Endothelial cell of umbilical vein (primary cell): ENCODE data around the gene FOXL3. TPM values are rescaled to one million over a fixed set of nuclear protein-coding genes. Genes with fewer than 3 reads are reported as not detected.

Experiments used
- BruUV-seq: library from RNA; stranded (reverse); fragments of 400-500 nt; replicated peaks from 2 replicates; lab custom pipeline; 2021; lab: Mats Ljungman, UMichigan
- CTCF ChIA-PET: fragments of 300-600, 350-600 bp; sonication (Branson Sonifier 250); formaldehyde crosslinking; loops from one replicate; lab custom pipeline; 2021; ENCODE audit warnings: antibody characterized with exemption, inconsistent platforms; lab: Charles Lee
- POLR2A ChIA-PET: fragments of 300-600, 350-600 bp; sonication (Branson Sonifier 250); formaldehyde crosslinking; loops from one replicate; lab custom pipeline; 2021; ENCODE audit warnings: antibody characterized with exemption, inconsistent platforms; lab: Charles Lee
- DNase-seq: peaks from one replicate; pipeline ENCODE4 v3.0.0-alpha.2; 2011; ENCODE audit warnings: low read depth, low spot score
- FAIRE-seq: peaks from 2 replicates; lab custom pipeline; 2011; peaks lifted over from hg19 to GRCh38; lab: Jason Lieb, UNC
- H2AFZ ChIP-seq: 2 replicates; pipeline ENCODE4 v1.6.0; 2012; ENCODE audit warnings: low read depth, low read length, control low read depth, inconsistent platforms
- H3K27ac ChIP-seq: 2 replicates; pipeline ENCODE4 v1.5.1; 2011; ENCODE audit warnings: low read depth, mild to moderate bottlenecking, control low read depth, low read length, moderate library complexity; ENCODE audit not compliant: insufficient read depth
- H3K27me3 ChIP-seq, 2 experiments: 2 replicates each; pipeline versions ENCODE4 v1.6.0 to v1.6.1; 2011; ENCODE audit warnings: low read length in 2 of 2, mixed read lengths in 1 of 2; ENCODE audit not compliant: control insufficient read depth in 2 of 2, insufficient read depth in 2 of 2
- H3K36me3 ChIP-seq, 2 experiments: 2 replicates in 1 of 2; 3 replicates in 1 of 2; pipeline ENCODE4 v1.5.1; 2011; ENCODE audit warnings: low read length in 2 of 2, mild to moderate bottlenecking in 1 of 2, moderate library complexity in 1 of 2; ENCODE audit not compliant: control insufficient read depth in 2 of 2, insufficient read depth in 2 of 2; ENCODE audit errors: extremely low read depth in 1 of 2
- H3K4me1 ChIP-seq: 3 replicates; pipeline ENCODE4 v1.5.1; 2011; ENCODE audit warnings: mild to moderate bottlenecking, low read length; ENCODE audit not compliant: control insufficient read depth, insufficient read depth; ENCODE audit errors: extremely low read depth
- H3K4me2 ChIP-seq: 2 replicates; pipeline ENCODE4 v1.6.1; 2011; ENCODE audit warnings: low read length, control low read depth, mixed read lengths; ENCODE audit not compliant: insufficient read depth
- H3K4me3 ChIP-seq, 3 experiments: fragments of 200-600 bp in 1 of 3; sonication (generic), shearing (Covaris generic) in 1 of 3; replicated peaks in 1 of 3; 2 replicates each; pipeline ENCODE4 v1.5.1; 2011 to 2016; ENCODE audit warnings: control low read depth in 3 of 3, low read length in 3 of 3, mild to moderate bottlenecking in 2 of 3, inconsistent platforms in 1 of 3, low read depth in 1 of 3, moderate library complexity in 1 of 3; ENCODE audit not compliant: insufficient read depth in 1 of 3
- H3K79me2 ChIP-seq: 2 replicates; pipeline ENCODE4 v1.6.0; 2012; ENCODE audit warnings: low read length, inconsistent platforms; ENCODE audit not compliant: control insufficient read depth, insufficient read depth
- H3K9ac ChIP-seq: replicated peaks from 2 replicates; pipeline ENCODE3; 2011; ENCODE audit warnings: low read length, control low read depth; ENCODE audit not compliant: insufficient read depth; ENCODE audit errors: extremely low read depth
- H3K9me1 ChIP-seq: replicated peaks from 3 replicates; pipeline ENCODE4 v1.6.0; 2011; ENCODE audit warnings: mild to moderate bottlenecking, low read length; ENCODE audit not compliant: control insufficient read depth, insufficient read depth; ENCODE audit errors: extremely low read depth
- H3K9me3 ChIP-seq: replicated peaks from 2 replicates; pipeline ENCODE4 v1.5.1; 2012; ENCODE audit warnings: low read length, inconsistent platforms; ENCODE audit not compliant: control insufficient read depth, insufficient read depth
- H4K20me1 ChIP-seq: replicated peaks from 2 replicates; pipeline ENCODE3; 2011; ENCODE audit warnings: mild to moderate bottlenecking, low read length; ENCODE audit not compliant: control insufficient read depth, insufficient read depth; ENCODE audit errors: extremely low read depth
- EZH2 ChIP-seq: IDR thresholded peaks from 2 replicates; pipeline ENCODE4 v1.6.1; 2012; ENCODE audit warnings: borderline replicate concordance, low read depth, mild to moderate bottlenecking, moderate library complexity, low read length, inconsistent platforms; ENCODE audit not compliant: severe bottlenecking
- FOS ChIP-seq: IDR thresholded peaks from 2 replicates; pipeline ENCODE4 v1.6.1; 2011; ENCODE audit warnings: mild to moderate bottlenecking, low read length, moderate library complexity, borderline replicate concordance; ENCODE audit not compliant: insufficient read depth
- GATA2 ChIP-seq: IDR thresholded peaks from 2 replicates; pipeline ENCODE4 v1.7.0; 2011; ENCODE audit warnings: low read depth, mild to moderate bottlenecking, moderate library complexity, mixed read lengths, low read length; ENCODE audit not compliant: insufficient read length, insufficient read depth
- JUN ChIP-seq: IDR thresholded peaks from 2 replicates; pipeline ENCODE4 v1.6.1; 2011; ENCODE audit warnings: borderline replicate concordance, low read depth; ENCODE audit not compliant: insufficient read length, insufficient read depth
- MYC ChIP-seq: IDR thresholded peaks from one replicate; pipeline ENCODE4 v1.6.1; 2011; ENCODE audit warnings: mild to moderate bottlenecking, low read depth, low read length
- POLR2A ChIP-seq: IDR thresholded peaks from 2 replicates; pipeline ENCODE4 v1.6.1; 2012; ENCODE audit warnings: low read depth, mild to moderate bottlenecking, control low read depth, low read length
- POLR2AphosphoS5 ChIP-seq: IDR thresholded peaks from 2 replicates; pipeline ENCODE4 v1.6.1; 2012; ENCODE audit warnings: low read depth, mild to moderate bottlenecking, control low read depth, low read length, moderate library complexity; ENCODE audit not compliant: insufficient read depth
- dilution Hi-C: fragments of 300-500 bp; cut with MboI; formaldehyde crosslinking; loops from one replicate; pipeline ENCODE4 v1.15.0; 2019; ENCODE audit warnings: low sequenced_read_pairs; ENCODE audit not compliant: extremely low pct_ligation_motif_present
- intact Hi-C: fragments of 100-400 bp; cut with micrococcal nuclease; formaldehyde crosslinking; loops from one replicate; pipeline ENCODE4 v1.10.0; 2022
- polyA plus RNA-seq, 4 experiments: library from polyadenylated mRNA; depleted of rRNA in 3 of 4; stranded (reverse) in 3 of 4; unstranded in 1 of 4; fragments of >200 nt; gene quantifications; 2 replicates each; pipeline versions ENCODE4 v1.2.1 to v1.2.3, GENCODE V29; 2011 to 2012; ENCODE audit warnings: missing spikeins in 1 of 4
- total RNA-seq: library from RNA; stranded (reverse); gene quantifications from 2 replicates; pipeline ENCODE4 v1.2.3, GENCODE V29; 2021
- TF ChIP-seq, protein P1 (sequence below): IDR thresholded peaks from 2 replicates; pipeline ENCODE4 v1.6.1; 2011; ENCODE audit not compliant: insufficient read depth, insufficient read length
- TF ChIP-seq, protein P2 (sequence below), 2 donors: IDR thresholded peaks; 1 replicate in 1 of 2; 2 replicates in 1 of 2; pipeline ENCODE4 v1.5.1; 2011; ENCODE audit warnings: low read length in 2 of 2, mild to moderate bottlenecking in 2 of 2, moderate library complexity in 2 of 2, control low read depth in 1 of 2, inconsistent platforms in 1 of 2, low read depth in 1 of 2; ENCODE audit not compliant: insufficient read depth in 1 of 2; ENCODE audit errors: extremely low read depth in 1 of 2

FOXL3 gene
- total and polyA plus RNA-seq, 2 donors (not counting 3 experiments of a cell fraction or from before 2014, with no cell fraction given): not detected

GRCh38 chr7:278081-278480 lies 11.9 kb upstream of the FOXL3 start:
- POLR2A ChIA-PET: no interaction called here
- FAIRE-seq (no peak), DNase-seq (no peak)
- H3K9me3 ChIP-seq: no peaks in the 10 kb centered on the region
- no peaks in the 10 kb centered on the region for H3K4me1 ChIP-seq
- intact Hi-C loops: no loop called here
- no peak overlapping the region for H3K4me3 ChIP-seq
- TF ChIP-seq MYC (no peak), EZH2 (no peak), POLR2A (no peak), GATA2 (no peak), POLR2AphosphoS5 (no peak), FOS (no peak), JUN (no peak)
- TF ChIP-seq, protein P1, sequence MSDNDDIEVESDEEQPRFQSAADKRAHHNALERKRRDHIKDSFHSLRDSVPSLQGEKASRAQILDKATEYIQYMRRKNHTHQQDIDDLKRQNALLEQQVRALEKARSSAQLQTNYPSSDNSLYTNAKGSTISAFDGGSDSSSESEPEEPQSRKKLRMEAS: no peak
- TF ChIP-seq, protein P2, sequence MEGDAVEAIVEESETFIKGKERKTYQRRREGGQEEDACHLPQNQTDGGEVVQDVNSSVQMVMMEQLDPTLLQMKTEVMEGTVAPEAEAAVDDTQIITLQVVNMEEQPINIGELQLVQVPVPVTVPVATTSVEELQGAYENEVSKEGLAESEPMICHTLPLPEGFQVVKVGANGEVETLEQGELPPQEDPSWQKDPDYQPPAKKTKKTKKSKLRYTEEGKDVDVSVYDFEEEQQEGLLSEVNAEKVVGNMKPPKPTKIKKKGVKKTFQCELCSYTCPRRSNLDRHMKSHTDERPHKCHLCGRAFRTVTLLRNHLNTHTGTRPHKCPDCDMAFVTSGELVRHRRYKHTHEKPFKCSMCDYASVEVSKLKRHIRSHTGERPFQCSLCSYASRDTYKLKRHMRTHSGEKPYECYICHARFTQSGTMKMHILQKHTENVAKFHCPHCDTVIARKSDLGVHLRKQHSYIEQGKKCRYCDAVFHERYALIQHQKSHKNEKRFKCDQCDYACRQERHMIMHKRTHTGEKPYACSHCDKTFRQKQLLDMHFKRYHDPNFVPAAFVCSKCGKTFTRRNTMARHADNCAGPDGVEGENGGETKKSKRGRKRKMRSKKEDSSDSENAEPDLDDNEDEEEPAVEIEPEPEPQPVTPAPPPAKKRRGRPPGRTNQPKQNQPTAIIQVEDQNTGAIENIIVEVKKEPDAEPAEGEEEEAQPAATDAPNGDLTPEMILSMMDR (IDR thresholded peaks at IDR 0.05; ENCODE audit: extremely low read depth in 1 of 2, insufficient read depth in 1 of 2, low read depth in 1 of 2, low read length in 2 of 2): no peak
- no peak overlapping the region for H3K4me2 ChIP-seq
- CTCF ChIA-PET: no interaction called here
- no peak overlapping the region for H2AFZ ChIP-seq
- no peak overlapping the region for H3K9ac ChIP-seq
- peaks cover 9 to 10% of the 10 kb centered on the region in 2 experiments for H3K27me3 ChIP-seq
- no peaks in the 10 kb centered on the region for H3K9me1 ChIP-seq
- no peaks in the 10 kb centered on the region for H4K20me1 ChIP-seq
- no peaks in the 10 kb centered on the region for H3K36me3 ChIP-seq
- dilution Hi-C loops: no loop called here
- BruUV-seq: no TSS peak
- H3K79me2 ChIP-seq: no peaks in the 10 kb centered on the region
- H3K27ac ChIP-seq: no peak overlapping the region
